HPDE6-E6E7 (cell line): ENCODE data around the gene GLT8D2.

Experiments used
- DNase-seq: peaks from one replicate; pipeline ENCODE4 v3.0.0; 2011; ENCODE audit warnings: missing footprints; ENCODE audit errors: extremely low spot score

The GLT8D2 gene

GRCh38 chr12:103948746-103949406 lies 101.1 kb downstream of the GLT8D2 start:
- DNase-seq: no peak

GRCh38 chr12:103947871-103948555 lies 102.0 kb downstream of the GLT8D2 start:
- no peak for DNase-seq

DNA sequence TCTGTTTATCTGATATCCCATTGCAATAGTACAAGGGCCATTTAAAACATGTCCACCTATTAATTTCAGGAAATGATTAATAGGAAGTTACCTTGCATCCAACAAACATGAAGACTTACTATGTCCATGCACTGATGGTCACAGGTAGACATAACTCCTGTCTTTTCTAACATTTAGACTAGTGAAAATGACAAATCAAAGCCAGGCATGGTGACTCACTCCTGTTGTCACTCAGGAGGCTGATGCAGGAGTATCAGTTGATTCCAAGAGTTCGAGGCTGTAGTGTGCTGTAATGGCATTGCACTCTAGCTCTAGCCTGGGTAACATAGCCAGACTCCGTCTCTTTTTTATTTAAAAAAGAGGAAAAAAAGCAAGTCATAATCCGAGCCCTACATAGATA lies 105.0 kb downstream of the GLT8D2 start:
- no peak for DNase-seq
